Stimulated activated CD8-positive, alpha-beta memory T cell treated with anti-CD3 and anti-CD28 coated beads, Interleukin-15, amount 100 ng/mL, for 4 hours (primary cell): Measurements from ENCODE around the gene B4GAT1.
"Not testable (repeated sequence)": the region's sequence is repeated elsewhere in the genome, so short reads cannot be mapped to it uniquely, and the experiment has no call there.

Experiments used
- DNase-seq, 2 donors: peaks; one replicate each; pipeline ENCODE4 v3.0.0-alpha.2; 2020; ENCODE audit warnings: low read depth in 2 of 2

B4GAT1 gene

DNA sequence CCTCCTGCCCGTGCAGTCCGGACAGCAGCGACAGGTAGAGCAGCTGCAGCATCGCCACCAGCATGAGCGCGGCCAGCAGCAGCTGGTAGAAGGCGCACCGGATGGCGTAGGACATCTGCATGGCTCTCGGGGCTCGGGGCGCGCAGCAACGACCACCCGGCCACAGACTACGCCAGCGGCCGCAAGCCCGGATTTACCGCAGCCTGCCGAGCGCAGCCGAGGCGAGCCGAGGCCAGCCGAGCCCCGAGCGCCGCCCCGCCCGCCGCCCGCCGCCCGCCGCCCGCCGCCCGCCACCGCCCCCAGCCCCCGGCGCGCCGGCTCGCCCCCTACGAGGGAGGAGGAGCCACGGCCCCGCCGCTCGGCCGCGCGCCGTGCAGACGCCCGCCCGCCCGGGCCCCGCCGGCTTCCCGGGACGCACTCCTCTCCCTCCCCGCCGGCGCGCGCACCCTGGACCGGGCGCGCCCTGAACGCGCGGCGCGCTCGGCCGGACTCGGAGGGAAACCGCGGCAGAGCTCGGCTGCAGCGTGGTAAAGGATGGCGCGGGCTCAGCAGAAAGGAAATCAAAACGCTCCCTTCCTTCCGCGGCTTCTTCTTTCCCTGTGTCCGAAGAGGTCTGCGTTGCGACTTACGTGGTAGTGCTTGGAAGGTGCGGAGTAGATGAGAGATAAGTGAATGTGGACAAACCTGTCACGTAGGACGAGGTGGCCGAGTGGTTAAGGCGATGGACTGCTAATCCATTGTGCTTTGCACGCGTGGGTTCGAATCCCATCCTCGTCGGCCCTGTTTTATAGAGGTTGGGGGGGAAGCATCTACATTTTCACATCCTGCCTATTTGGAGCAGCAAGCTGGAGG is at the start of gene B4GAT1:
TSS of gene B4GAT1 (minus strand) at position 205 of the 852 bp plus-strand sequence. CDS start at position 121, 84 bp downstream.
- DNase-seq = peak; percentile 53 to 60

- DNase-seq = no peak
Observed at GRCh38 chr11:66393954-66394353, 46.5 kb upstream of the B4GAT1 start.

DNA sequence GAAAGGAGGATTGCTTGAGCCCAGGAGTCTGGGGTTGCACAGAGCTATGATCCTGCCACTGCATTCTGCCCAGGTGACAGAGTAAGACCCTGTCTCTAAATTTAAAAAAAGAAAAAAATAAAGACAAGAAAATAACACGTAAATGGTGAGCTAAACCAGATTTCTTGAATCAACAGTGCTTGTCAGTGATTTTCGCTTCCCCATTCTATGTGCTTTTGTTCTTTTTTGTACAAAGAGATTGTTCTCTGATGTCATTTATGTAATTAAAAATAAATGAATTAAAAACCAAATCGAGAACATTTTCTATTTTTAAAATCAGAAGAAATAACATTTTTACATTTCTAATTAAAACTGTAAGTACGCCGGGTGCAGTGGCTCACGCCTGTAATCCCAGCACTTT is 43.9 kb upstream of the B4GAT1 start:
- no peak for DNase-seq

GRCh38 chr11:66388780-66389386 is 41.5 kb upstream of the B4GAT1 start:
- DNase-seq = peak; percentile 23 to 57

GRCh38 chr11:66386171-66387069 is 39.0 kb upstream of the B4GAT1 start:
- peak; percentile 37 to 62 for DNase-seq

DNA sequence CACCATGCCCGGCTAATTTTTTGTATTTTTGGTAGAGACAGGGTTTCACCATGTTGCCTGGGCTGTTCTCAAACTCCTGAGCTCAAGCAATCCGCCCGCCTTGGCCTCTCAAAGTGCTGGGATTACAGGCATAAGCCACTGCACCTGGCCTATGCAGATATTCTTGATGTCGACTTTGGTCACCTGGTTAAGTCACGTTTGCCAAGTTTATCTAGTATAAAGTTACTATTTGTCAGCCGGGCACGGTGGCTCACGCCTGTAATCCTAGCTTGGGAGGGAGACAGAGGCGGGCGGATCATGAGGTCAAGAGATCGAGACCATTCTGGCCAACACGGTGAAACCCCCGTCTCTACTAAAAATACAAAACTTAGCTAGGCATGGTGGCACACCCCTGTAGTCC is 36.9 kb upstream of the B4GAT1 start:
- DNase-seq = not testable (repeated sequence)

DNA sequence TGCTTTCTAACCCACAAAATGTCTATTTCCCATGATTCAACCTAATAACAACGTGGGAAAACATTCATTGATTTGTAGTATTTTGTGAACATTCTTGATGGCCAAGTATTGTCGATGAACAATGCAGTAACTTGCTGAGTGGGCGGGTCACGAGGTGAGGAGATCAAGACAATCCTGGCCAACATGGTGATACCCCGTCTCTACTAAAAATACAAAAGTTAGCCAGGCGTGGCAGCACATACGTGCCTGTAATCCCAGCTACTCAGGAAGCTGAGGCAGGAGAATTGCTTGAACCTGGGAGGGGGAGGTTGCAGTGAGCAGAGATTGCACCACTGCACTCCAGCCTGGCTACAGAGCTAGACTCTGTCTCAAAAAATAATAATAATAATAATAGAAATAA is 32.8 kb upstream of the B4GAT1 start:
- DNase-seq = not testable (repeated sequence)

- DNase-seq = not testable (repeated sequence)
Observed at GRCh38 chr11:66373690-66374287, 26.4 kb upstream of the B4GAT1 start.

DNA sequence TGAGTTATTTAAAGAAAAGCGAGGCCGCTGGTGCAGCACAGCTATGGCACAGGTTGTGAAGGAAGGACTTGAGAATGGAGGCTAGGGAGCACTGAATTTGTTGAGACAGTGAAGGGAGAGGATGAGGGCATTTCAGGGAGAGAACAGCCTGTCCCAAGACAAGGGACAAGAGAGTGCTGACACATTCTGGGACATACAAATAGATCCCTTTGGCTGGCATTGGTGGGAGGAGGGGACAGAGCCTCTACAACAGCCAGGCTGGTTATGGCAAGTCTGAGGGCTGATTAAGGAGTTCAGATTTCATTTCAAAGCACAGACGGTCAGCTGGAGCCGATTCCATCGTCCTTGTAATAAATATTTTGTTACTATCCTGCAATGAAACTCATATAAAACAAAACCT is 25.8 kb upstream of the B4GAT1 start:
- no peak for DNase-seq

- DNase-seq = peak; percentile 58 to 64
Observed at GRCh38 chr11:66371627-66372415, 24.4 kb upstream of the B4GAT1 start, which contains the start of gene SLC29A2. SLC29A2 (minus strand) TSS chr11:66371760; CDS start chr11:66371591, 169 bp downstream.

DNA sequence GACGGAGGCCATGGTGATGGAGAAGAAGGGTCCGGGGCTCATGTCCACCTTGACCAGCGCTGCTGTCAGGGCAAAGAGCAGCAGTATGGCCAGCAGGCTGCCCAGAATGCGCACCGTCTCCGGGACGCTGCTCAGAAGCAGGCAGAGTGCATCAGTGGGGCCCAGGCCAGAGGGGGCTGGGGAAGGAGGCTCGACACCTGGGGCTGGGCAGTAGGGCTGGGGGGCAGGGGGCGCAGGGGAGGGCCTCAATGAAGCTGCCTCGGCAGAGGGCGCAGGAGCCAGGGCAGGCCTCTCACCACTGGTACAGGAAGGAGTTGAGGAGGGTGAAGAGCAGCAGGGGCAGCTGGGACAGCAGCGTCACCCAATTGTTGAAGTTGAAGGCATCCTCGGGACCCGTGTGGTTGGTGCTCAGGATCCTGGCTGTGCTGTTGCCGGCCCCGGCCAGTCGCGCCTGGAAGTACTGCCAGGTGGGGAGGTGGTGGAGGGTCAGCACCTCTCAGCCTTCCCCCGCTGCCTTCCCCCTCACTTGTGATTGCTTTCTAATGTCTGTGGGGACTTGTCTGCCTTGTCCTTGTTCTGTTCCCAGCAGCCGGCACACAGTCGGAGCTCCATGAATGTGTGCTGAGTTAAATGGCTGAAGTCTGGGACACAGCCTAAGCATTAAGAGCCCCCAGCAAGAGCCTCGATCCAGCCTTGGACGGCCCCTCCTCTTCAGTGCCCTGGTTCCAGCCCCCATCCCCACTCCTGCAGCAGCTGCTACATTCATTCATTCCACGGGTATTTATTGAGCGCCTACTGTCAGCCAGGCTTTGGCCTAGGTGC is 21.9 kb upstream of the B4GAT1 start:
- DNase-seq = no peak

GRCh38 chr11:66368484-66368883 is 21.1 kb upstream of the B4GAT1 start:
- no peak for DNase-seq

GRCh38 chr11:66367561-66368312 is 20.3 kb upstream of the B4GAT1 start:
- no peak for DNase-seq

DNA sequence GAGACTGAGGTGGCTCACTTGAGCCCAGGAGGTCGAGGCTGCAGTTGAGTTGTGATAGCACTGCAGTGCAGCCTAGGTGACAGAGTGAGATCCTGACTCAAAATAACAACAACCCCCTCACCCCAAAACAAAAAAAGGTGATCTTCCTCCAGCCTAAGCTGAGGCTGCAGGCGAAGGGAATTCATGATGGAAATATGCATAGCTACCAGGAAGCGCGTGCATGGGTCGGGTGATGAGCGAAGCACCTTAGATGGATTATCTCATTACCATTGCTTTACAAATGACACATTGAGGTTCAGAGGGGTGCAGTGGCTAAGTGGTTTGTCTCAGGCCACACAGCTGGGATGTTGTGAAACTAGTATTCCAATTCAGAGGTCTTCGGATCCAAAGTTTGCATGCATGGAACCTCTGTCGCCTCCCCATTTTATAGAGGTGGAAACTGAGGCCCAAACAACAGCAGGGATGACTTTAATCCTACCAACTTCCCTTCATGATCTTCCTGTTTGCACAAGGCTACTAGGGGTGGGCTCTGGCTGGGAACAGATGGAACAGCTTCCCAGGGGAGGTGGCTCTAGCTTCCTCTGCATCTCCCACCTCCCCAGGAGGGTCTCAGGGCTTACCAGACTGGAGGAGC is 19.5 kb upstream of the B4GAT1 start:
- DNase-seq = no peak

DNA sequence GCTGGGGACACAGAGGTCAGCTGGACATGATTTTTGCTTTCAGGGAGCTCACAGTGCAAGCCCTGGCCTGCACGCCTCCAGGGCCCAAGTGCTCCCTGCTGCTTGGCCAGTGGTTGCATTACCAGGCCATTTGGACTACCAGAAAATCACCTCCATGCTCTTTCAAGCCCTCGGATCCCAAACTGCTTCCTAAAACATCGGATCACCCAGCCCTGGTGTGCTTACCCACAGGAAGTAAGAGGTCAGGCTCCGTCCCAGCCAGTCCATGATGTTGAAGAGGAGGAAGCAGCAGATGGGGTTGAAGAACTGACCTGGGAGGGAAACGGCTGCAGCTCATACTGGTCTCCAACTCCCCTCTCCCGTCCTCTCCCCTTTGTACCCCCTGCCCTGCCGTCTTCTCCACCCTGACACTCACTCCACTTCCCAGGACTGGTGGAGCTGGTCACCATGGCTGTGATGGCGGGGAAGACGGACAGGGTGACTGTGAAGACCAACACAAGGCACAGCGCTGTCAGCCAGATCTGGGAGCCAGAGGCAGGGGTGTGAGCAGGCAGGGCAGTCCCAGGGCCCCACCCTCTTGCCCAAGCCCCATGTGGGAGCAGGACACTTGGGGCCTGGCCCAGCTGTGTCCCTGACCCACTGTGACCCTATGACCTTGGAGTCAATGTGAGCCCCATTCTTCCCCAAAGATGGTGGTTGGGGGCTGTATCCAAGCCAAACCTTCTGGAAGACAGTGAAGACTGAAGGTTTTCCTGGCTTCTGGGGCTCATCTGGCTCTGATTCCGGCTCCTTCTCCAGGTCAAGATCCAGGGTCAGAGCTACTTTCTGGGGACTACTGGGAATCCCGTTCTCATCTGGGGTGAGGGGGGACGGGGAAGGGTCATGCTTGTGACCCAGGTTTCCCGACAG is 18.5 kb upstream of the B4GAT1 start:
- DNase-seq = no peak

GRCh38 chr11:66365166-66365565 is 17.7 kb upstream of the B4GAT1 start:
- no peak for DNase-seq

DNA sequence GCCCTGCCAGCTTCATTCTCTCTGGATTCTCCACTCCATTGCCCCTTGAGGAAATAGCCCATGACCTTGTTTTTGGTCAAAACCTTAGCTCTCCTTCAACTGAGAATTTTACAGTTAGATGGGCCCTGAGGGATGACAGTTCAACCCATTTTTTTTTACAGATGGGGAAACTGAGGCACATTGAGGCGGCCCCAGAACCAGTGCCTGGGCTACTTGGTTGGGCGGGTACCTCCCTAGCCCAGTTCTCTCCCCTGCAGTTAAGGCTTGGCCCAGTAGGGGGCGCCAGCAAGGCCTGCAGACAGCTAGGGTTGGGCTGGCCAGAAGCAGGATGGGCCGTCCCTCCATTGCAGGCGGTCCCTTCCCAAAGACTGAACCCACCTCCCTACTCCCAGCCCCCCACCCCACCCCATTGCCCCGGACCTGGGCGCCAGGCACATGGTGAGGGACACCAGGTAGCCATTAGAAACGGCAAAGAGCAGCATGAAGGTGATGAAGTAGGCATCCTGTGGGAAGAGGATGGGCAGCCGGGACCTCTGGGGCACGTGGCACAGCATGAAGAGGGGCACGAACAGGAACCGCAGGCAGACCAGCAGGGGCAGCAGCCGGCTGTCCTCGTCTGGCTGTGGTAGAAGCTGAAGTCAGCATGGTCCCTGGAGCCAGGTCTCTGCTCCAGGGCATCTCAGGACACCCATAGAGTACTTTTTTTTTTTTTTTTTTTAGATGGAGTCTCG is 16.5 kb upstream of the B4GAT1 start:
- DNase-seq = peak in 1 of 2 donors; percentile 32
